SU-DHL-6 (cell line): ENCODE results near the gene CRIP2.

ENCODE experiments used
- CTCF ChIP-seq: fragments of 200-600 bp; sonication (generic); IDR thresholded peaks from one replicate; pipeline ENCODE4 v1.5.1; 2017; ENCODE audit warnings: antibody characterized with exemption, mild to moderate bottlenecking, low read length, moderate library complexity; ENCODE audit not compliant: insufficient read depth, poor library complexity, severe bottlenecking
- EZH2phosphoT487 ChIP-seq: fragments of 200-600 bp; sonication (generic), shearing (Covaris generic); conservative IDR thresholded peaks from 2 replicates; pipeline ENCODE4 v1.6.1; 2018; ENCODE audit warnings: mild to moderate bottlenecking, antibody characterized with exemption, low read length, moderate library complexity, mixed read lengths

- TF ChIP-seq CTCF (peak; percentile 9), EZH2phosphoT487 (no peak)
Observed at GRCh38 chr14:105492971-105493871, 18.6 kb downstream of the CRIP2 start.
